Endothelial cell of umbilical vein (primary cell): ENCODE measurements around the gene ZSWIM6. TPM values are rescaled to one million over a fixed set of nuclear protein-coding genes. Genes with fewer than 3 reads are reported as not detected.

Experiments
- BruUV-seq: library from RNA; stranded (reverse); fragments of 400-500 nt; replicated peaks from 2 replicates; lab custom pipeline; 2021; lab: Mats Ljungman, UMichigan
- CTCF ChIA-PET: fragments of 300-600, 350-600 bp; sonication (Branson Sonifier 250); formaldehyde crosslinking; loops from one replicate; lab custom pipeline; 2021; ENCODE audit warnings: antibody characterized with exemption, inconsistent platforms; lab: Charles Lee
- POLR2A ChIA-PET: fragments of 300-600, 350-600 bp; sonication (Branson Sonifier 250); formaldehyde crosslinking; loops from one replicate; lab custom pipeline; 2021; ENCODE audit warnings: antibody characterized with exemption, inconsistent platforms; lab: Charles Lee
- DNase-seq: peaks from one replicate; pipeline ENCODE4 v3.0.0-alpha.2; 2011; ENCODE audit warnings: low read depth, low spot score
- FAIRE-seq: peaks from 2 replicates; lab custom pipeline; 2011; peaks lifted over from hg19 to GRCh38; lab: Jason Lieb, UNC
- H2AFZ ChIP-seq: 2 replicates; pipeline ENCODE4 v1.6.0; 2012; ENCODE audit warnings: low read depth, low read length, control low read depth, inconsistent platforms
- H3K27ac ChIP-seq: 2 replicates; pipeline ENCODE4 v1.5.1; 2011; ENCODE audit warnings: low read depth, mild to moderate bottlenecking, control low read depth, low read length, moderate library complexity; ENCODE audit not compliant: insufficient read depth
- H3K27me3 ChIP-seq, 2 experiments: 2 replicates each; pipeline versions ENCODE4 v1.6.0 to v1.6.1; 2011; ENCODE audit warnings: low read length in 2 of 2, mixed read lengths in 1 of 2; ENCODE audit not compliant: control insufficient read depth in 2 of 2, insufficient read depth in 2 of 2
- H3K36me3 ChIP-seq, 2 experiments: 2 replicates in 1 of 2; 3 replicates in 1 of 2; pipeline ENCODE4 v1.5.1; 2011; ENCODE audit warnings: low read length in 2 of 2, mild to moderate bottlenecking in 1 of 2, moderate library complexity in 1 of 2; ENCODE audit not compliant: control insufficient read depth in 2 of 2, insufficient read depth in 2 of 2; ENCODE audit errors: extremely low read depth in 1 of 2
- H3K4me1 ChIP-seq: 3 replicates; pipeline ENCODE4 v1.5.1; 2011; ENCODE audit warnings: mild to moderate bottlenecking, low read length; ENCODE audit not compliant: control insufficient read depth, insufficient read depth; ENCODE audit errors: extremely low read depth
- H3K4me2 ChIP-seq: 2 replicates; pipeline ENCODE4 v1.6.1; 2011; ENCODE audit warnings: low read length, control low read depth, mixed read lengths; ENCODE audit not compliant: insufficient read depth
- H3K4me3 ChIP-seq, 3 experiments: fragments of 200-600 bp in 1 of 3; sonication (generic), shearing (Covaris generic) in 1 of 3; replicated peaks in 1 of 3; 2 replicates each; pipeline ENCODE4 v1.5.1; 2011 to 2016; ENCODE audit warnings: control low read depth in 3 of 3, low read length in 3 of 3, mild to moderate bottlenecking in 2 of 3, inconsistent platforms in 1 of 3, low read depth in 1 of 3, moderate library complexity in 1 of 3; ENCODE audit not compliant: insufficient read depth in 1 of 3
- H3K79me2 ChIP-seq: 2 replicates; pipeline ENCODE4 v1.6.0; 2012; ENCODE audit warnings: low read length, inconsistent platforms; ENCODE audit not compliant: control insufficient read depth, insufficient read depth
- H3K9ac ChIP-seq: replicated peaks from 2 replicates; pipeline ENCODE3; 2011; ENCODE audit warnings: low read length, control low read depth; ENCODE audit not compliant: insufficient read depth; ENCODE audit errors: extremely low read depth
- H3K9me1 ChIP-seq: replicated peaks from 3 replicates; pipeline ENCODE4 v1.6.0; 2011; ENCODE audit warnings: mild to moderate bottlenecking, low read length; ENCODE audit not compliant: control insufficient read depth, insufficient read depth; ENCODE audit errors: extremely low read depth
- H3K9me3 ChIP-seq: replicated peaks from 2 replicates; pipeline ENCODE4 v1.5.1; 2012; ENCODE audit warnings: low read length, inconsistent platforms; ENCODE audit not compliant: control insufficient read depth, insufficient read depth
- H4K20me1 ChIP-seq: replicated peaks from 2 replicates; pipeline ENCODE3; 2011; ENCODE audit warnings: mild to moderate bottlenecking, low read length; ENCODE audit not compliant: control insufficient read depth, insufficient read depth; ENCODE audit errors: extremely low read depth
- FOS ChIP-seq: IDR thresholded peaks from 2 replicates; pipeline ENCODE4 v1.6.1; 2011; ENCODE audit warnings: mild to moderate bottlenecking, low read length, moderate library complexity, borderline replicate concordance; ENCODE audit not compliant: insufficient read depth
- GATA2 ChIP-seq: IDR thresholded peaks from 2 replicates; pipeline ENCODE4 v1.7.0; 2011; ENCODE audit warnings: low read depth, mild to moderate bottlenecking, moderate library complexity, mixed read lengths, low read length; ENCODE audit not compliant: insufficient read length, insufficient read depth
- JUN ChIP-seq: IDR thresholded peaks from 2 replicates; pipeline ENCODE4 v1.6.1; 2011; ENCODE audit warnings: borderline replicate concordance, low read depth; ENCODE audit not compliant: insufficient read length, insufficient read depth
- MAX ChIP-seq: IDR thresholded peaks from 2 replicates; pipeline ENCODE4 v1.6.1; 2011; ENCODE audit not compliant: insufficient read depth, insufficient read length
- MYC ChIP-seq: IDR thresholded peaks from one replicate; pipeline ENCODE4 v1.6.1; 2011; ENCODE audit warnings: mild to moderate bottlenecking, low read depth, low read length
- dilution Hi-C: fragments of 300-500 bp; cut with MboI; formaldehyde crosslinking; loops from one replicate; pipeline ENCODE4 v1.15.0; 2019; ENCODE audit warnings: low sequenced_read_pairs; ENCODE audit not compliant: extremely low pct_ligation_motif_present
- intact Hi-C: fragments of 100-400 bp; cut with micrococcal nuclease; formaldehyde crosslinking; loops from one replicate; pipeline ENCODE4 v1.10.0; 2022
- polyA plus RNA-seq, 4 experiments: library from polyadenylated mRNA; depleted of rRNA in 3 of 4; stranded (reverse) in 3 of 4; unstranded in 1 of 4; fragments of >200 nt; gene quantifications; 2 replicates each; pipeline versions ENCODE4 v1.2.1 to v1.2.3, GENCODE V29; 2011 to 2012; ENCODE audit warnings: missing spikeins in 1 of 4
- total RNA-seq: library from RNA; stranded (reverse); gene quantifications from 2 replicates; pipeline ENCODE4 v1.2.3, GENCODE V29; 2021

Gene ZSWIM6
- total and polyA plus RNA-seq, 2 donors (not counting 3 experiments of a cell fraction or from before 2014, with no cell fraction given) = 14.9 to 25.3 TPM

GRCh38 chr5:61328791-61329549 is 3.1 kb upstream of the ZSWIM6 start:
- peak overlapping the region; percentile 89 for H3K4me2 ChIP-seq
- H3K27me3 ChIP-seq = no peaks in the 10 kb centered on the region
- peak overlapping the region; percentile 89 for H3K27ac ChIP-seq
- H3K9me1 ChIP-seq = no peaks in the 10 kb centered on the region
- no peak for TF ChIP-seq GATA2
- TF ChIP-seq FOS = no peak
- TF ChIP-seq MYC = no peak
- TF ChIP-seq JUN = no peak
- TF ChIP-seq MAX = no peak
- peak overlapping the region; percentile 92 for H3K9ac ChIP-seq
- peak overlapping the region in 1 of 3 experiments; percentile 83 for H3K4me3 ChIP-seq
- H3K79me2 ChIP-seq = peaks cover 22% of the 10 kb centered on the region
- no peak overlapping the region for H2AFZ ChIP-seq
- no peaks in the 10 kb centered on the region for H4K20me1 ChIP-seq
- DNase-seq (peak; percentile 25), FAIRE-seq (no peak)
- dilution Hi-C loops = no loop called here
- peaks cover 44% of the 10 kb centered on the region for H3K4me1 ChIP-seq
- no TSS peak for BruUV-seq
- intact Hi-C loops = loop anchor here (1.0 kb wide), 1 partner anchor 15 kb away; no protein-coding TSS in a partner anchor
- POLR2A ChIA-PET = interaction anchor here (1.6 kb wide), 1 partner anchor 15 kb away, joined by 4 read pairs; no protein-coding TSS in a partner anchor
- CTCF ChIA-PET = interaction anchor here (0.7 to 3.3 kb wide), 18 partner anchors 15 to 815 kb away, joined by 3 to 58 read pairs (median 9); no protein-coding TSS in a partner anchor
- H3K36me3 ChIP-seq = no peaks in the 10 kb centered on the region
- no peaks in the 10 kb centered on the region for H3K9me3 ChIP-seq
